ENCODE measurements around the gene NEURL1.
"Not testable (repeated sequence)": the region's sequence is repeated elsewhere in the genome, so short reads cannot be mapped to it uniquely, and the experiment has no call there.

Gene NEURL1

DNA sequence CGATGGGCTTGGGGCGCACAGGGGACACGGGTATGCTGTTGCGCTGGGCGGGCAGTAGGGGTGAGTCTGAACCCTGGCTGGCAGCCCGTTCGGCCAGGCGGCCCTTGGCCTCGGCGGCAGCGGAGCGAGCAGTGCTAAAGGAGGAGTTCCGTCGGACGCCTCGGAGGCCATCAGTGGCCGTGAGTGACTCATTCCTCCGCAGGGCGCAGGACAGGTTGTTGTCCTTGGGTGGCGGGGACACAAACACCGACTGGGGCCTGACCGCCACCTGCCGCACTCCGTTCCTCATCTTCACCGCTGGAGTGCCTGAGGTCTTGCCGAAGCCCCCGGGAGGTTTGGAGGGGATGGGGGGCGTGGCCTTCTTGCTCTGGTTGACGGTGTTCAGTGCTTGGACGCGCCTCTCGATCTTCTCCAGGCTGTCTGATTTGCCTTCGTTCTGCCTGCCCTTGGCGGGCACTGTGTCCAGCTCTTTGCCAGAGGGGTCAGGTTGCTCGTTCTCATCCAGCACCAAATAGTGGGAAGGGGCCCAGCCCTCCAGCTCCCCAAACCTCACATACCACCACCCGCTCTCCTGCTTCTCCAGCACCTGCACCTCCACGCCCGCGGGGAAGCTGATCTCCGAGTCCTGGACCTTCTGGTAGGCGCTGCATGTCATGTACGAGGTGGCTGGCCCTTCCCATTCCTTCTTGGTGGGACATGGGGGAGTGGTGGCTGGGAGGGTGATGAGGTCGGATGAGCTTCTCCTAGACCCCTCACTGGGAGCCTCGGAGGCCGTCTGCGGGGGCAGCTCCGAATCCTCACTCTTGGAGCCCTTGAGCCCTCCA lies 108.7 kb downstream of the NEURL1 start:
- TF ChIP-seq, protein P1, sequence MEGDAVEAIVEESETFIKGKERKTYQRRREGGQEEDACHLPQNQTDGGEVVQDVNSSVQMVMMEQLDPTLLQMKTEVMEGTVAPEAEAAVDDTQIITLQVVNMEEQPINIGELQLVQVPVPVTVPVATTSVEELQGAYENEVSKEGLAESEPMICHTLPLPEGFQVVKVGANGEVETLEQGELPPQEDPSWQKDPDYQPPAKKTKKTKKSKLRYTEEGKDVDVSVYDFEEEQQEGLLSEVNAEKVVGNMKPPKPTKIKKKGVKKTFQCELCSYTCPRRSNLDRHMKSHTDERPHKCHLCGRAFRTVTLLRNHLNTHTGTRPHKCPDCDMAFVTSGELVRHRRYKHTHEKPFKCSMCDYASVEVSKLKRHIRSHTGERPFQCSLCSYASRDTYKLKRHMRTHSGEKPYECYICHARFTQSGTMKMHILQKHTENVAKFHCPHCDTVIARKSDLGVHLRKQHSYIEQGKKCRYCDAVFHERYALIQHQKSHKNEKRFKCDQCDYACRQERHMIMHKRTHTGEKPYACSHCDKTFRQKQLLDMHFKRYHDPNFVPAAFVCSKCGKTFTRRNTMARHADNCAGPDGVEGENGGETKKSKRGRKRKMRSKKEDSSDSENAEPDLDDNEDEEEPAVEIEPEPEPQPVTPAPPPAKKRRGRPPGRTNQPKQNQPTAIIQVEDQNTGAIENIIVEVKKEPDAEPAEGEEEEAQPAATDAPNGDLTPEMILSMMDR (conservative IDR thresholded peaks at IDR 0.05) = no peak
- no peak overlapping the region for H3K27ac ChIP-seq

DNA sequence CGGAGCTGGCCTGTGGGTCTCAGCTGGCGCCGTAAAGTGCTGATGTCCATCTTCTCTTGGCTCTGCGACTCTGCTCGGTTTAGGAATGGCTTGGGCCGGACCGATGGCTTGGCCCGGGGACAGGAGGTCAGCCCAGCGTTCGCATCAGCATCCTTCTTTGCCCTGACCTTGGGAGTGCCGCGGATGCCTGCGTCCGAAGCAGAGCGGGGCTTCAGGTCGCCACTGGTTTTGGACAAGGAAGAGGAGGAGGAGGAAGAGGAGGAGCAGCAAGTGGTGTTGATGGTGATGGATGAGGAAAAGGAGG lies 109.3 kb downstream of the NEURL1 start:
- H3K27ac ChIP-seq = no peak overlapping the region
- TF ChIP-seq, protein P1 (conservative IDR thresholded peaks at IDR 0.05) = no peak

DNA sequence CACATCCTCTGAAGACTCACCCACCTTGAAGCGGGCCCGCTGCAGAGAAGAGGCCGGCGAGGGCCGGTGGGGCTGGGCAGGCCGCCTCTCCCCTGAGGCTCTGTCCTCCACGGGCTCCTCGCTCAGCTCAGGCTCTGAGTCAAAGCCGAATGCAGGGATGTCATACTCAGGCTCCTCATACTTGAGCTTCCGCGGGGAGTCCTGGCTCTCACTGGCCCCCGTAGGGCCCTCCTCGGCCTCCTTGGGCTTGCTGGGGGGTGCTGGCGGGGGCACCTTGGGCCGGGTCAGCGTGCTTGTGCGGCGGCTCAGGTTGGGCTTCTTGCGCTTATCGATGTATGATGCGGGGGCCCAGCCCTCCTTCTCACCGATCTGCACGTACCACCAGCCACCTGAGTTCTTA lies 109.9 kb downstream of the NEURL1 start:
- TF ChIP-seq, protein P1 (conservative IDR thresholded peaks at IDR 0.05) = no peak
- no peak overlapping the region for H3K27ac ChIP-seq

DNA sequence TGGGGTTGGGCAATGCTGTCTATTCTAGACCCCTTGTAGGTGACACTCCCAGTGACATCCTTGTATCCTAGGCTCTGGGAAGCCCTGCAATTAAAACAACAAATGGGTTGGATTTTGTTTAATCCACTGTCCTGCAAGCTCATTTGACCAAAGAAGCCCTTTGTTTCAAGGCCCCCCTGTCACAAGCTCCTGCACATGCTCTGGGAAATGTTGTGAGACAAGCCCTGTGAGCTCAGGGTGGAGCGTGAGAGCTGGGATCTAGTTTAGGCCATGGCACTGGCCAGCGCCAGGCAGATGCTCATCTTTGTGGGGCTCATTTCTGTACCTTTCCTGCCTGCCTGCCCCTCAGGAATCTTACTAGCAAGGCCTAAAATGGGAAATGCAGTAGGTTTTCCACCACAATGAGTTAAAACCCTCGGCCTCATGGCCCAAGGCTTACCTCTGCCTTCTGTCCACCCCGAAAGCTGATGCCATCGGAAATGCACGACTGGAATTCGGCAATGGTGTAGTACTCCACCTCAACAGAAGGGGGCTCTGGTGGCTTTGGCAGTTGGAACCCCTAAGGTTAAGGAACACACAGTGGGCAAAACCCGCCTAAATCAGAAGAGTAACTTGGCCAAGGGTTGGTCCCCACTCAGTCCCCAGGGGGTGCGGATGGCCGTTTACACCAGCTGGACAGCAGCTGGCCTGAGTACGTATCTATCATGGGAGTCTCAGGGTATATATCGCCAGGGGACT lies 112.0 kb downstream of the NEURL1 start:
- H3K27ac ChIP-seq = no peak overlapping the region
- TF ChIP-seq, protein P1 (conservative IDR thresholded peaks at IDR 0.05) = no peak; the same call in 1 of the 2 replicates

DNA sequence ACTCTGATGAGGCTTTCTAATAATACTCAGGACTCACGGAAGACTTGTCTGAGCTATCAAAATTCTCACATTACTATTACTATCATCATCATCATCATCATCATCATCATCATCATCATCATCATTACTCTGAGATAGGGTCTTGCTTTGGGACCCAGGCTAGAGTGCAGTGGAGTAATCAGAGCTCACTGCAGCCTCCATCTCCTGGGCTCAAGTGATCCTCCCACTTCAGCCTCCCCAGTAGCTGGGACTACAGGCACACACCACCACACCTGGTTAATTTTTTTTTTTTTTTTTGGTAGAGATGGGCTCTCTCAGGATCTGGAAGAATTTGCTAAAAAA lies 112.6 kb downstream of the NEURL1 start:
- H3K27ac ChIP-seq = not testable (repeated sequence)

DNA sequence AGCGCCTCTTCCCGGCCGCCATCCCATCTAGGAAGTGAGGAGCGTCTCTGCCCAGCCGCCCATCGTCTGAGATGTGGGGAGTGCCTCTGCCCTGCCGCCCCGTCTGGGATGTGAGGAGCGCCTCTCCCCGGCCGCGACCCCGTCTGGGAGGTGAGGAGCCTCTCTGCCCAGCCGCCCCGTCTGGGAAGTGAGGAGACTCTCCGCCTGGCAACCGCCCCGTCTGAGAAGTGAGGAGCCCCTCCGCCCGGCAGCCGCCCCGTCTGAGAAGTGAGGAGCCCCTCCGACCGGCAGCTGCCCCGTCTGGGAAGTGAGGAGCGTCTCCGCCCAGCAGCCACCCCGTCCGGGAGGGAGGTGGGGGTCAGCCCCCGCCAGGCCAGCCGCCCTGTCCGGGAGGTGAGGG lies 113.5 kb downstream of the NEURL1 start:
- H3K27ac ChIP-seq = not testable (repeated sequence)

DNA sequence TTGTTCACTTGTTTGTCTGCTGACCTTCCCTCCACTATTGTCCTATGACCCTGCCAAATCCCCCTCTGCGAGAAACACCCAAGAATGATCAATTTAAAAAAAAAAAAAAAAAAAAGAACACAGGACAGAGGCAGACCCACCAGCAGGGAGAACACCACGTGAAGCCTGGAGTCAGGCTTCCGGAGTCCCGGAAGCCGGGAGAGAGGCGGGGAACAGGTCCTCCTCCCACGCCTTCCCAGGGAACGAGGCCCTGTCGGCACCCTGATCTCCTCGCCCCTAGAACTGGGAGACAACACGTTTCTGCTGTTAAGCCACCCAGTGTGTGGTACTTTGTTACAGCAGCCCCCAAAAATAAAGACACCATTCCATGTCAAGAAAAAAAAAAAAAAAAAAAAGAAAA lies 114.6 kb downstream of the NEURL1 start:
- H3K27ac ChIP-seq = not testable (repeated sequence)

DNA sequence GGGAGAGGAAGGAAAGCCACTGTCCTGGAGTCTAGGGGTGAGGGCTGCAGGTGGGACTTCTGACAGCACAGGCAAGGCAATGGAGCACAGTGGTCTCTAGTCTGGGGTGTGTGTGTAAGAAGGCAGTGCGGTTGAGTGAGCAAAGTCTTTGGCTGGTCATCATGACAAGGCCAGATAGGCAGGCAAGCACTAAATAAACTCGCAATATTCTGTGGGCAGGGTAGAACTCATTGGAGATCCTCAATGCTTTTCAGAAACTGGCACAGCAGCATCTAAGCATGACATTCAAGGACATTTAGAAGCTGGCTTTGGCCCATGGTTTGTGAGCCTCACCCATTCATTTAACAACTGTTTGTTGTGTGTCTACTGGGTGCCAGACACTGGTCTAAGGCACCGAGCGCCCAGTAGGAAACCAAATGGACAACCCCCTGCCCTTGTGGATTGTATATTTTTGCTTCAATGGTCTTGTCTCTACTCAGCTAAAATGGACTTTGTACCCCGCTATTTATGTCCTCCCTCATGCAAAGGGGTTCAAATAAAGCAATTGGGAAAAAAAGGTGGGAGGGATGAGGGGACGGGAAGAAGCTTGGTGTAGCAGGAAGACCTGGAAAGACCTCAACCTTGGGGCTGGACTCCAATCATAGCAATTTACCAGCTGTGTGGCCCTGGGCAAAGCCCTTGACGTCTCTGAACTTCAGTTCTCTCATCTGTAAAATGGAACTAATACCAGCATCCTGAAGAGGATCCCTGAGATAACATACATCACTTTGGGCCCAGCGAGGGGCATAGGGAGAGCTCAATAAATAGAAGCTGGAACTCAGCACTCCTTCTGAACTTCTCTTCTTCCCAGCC lies 116.0 kb downstream of the NEURL1 start:
- no peak overlapping the region for H3K27ac ChIP-seq
- TF ChIP-seq, protein P1 (conservative IDR thresholded peaks at IDR 0.05) = no peak

DNA sequence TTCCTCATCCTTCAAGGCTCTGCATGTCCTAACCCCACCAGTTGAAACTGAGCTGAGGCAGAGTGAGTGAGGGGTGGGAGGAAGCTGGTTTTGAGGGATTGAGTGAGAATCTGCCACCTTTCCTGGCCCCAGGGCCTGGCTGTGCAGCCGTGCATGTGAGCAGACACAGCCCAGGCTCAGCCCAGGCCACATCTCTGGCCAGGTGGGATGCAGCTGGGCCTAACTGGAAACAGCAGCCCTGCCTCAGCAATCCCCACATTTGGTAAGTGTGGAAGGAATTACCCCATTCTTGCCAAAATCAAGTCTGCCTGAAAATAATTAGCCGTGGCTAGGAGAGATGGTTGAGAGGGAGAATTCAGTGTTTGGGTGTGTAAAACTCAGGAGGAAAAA lies 116.6 kb downstream of the NEURL1 start:
- TF ChIP-seq, protein P1 (conservative IDR thresholded peaks at IDR 0.05) = no peak
- no peak overlapping the region for H3K27ac ChIP-seq

Measured in VCaP (cell line).